Heart left ventricle (tissue), 16 donors: ENCODE measurements around the gene RSU1. TPM values are rescaled to one million over a fixed set of nuclear protein-coding genes. Genes with fewer than 3 reads are reported as not detected.

Source experiments
- ATAC-seq, 4 donors: fragments of 200-7000 bp; cut with Tn5 transposase; one replicate each; pipeline ENCODE4 v1.9.1; 2020 to 2022; ENCODE audit warnings: moderate library complexity in 4 of 4, mild to moderate bottlenecking in 3 of 4, moderate number of reproducible peaks in 1 of 4
- DNase-seq, 5 donors: peaks; one replicate each; pipeline ENCODE4 v3.0.0-alpha.2; 2020
- H3K27ac ChIP-seq, 12 donors: fragments of 200-600 bp; sonication (generic) in 4 of 12; one replicate each; pipeline versions ENCODE4 v1.5.0 to v1.8.0; 2016 to 2022; ENCODE audit warnings: mild to moderate bottlenecking in 2 of 12
- H3K27me3 ChIP-seq, 9 donors: fragments of 200-600 bp; sonication (generic) in 2 of 9; one replicate each; pipeline versions ENCODE4 v1.5.1 to v1.8.0; 2016 to 2022; ENCODE audit warnings: mild to moderate bottlenecking in 3 of 9
- H3K36me3 ChIP-seq, 9 donors: fragments of 200-600 bp; sonication (generic) in 2 of 9; one replicate each; pipeline versions ENCODE4 v1.5.0 to v1.8.0; 2018 to 2022; ENCODE audit warnings: mild to moderate bottlenecking in 2 of 9
- H3K4me1 ChIP-seq, 12 donors: fragments of 200-600 bp; sonication (generic) in 4 of 12; one replicate each; pipeline versions ENCODE4 v1.5.0 to v1.8.0; 2016 to 2022; ENCODE audit warnings: mild to moderate bottlenecking in 3 of 12
- H3K4me3 ChIP-seq, 12 donors: fragments of 200-600 bp; sonication (generic) in 4 of 12; one replicate each; pipeline versions ENCODE4 v1.5.0 to v1.8.0; 2017 to 2022; ENCODE audit warnings: mild to moderate bottlenecking in 9 of 12, moderate library complexity in 4 of 12
- H3K9me3 ChIP-seq, 12 donors: fragments of 200-600 bp; sonication (generic) in 4 of 12; one replicate each; pipeline versions ENCODE4 v1.5.0 to v1.8.0; 2016 to 2022; ENCODE audit warnings: mild to moderate bottlenecking in 1 of 12
- CTCF ChIP-seq, 12 donors: fragments of 200-600 bp; sonication (generic) in 4 of 12; IDR thresholded peaks; one replicate each; pipeline versions ENCODE4 v1.5.0 to v1.8.0; 2018 to 2022; ENCODE audit warnings: antibody characterized with exemption in 12 of 12, mild to moderate bottlenecking in 5 of 12
- POLR2A ChIP-seq, 2 donors: fragments of 450-650 bp; IDR thresholded peaks; one replicate each; pipeline ENCODE4 v1.6.1; 2017; ENCODE audit warnings: antibody characterized with exemption in 2 of 2, mild to moderate bottlenecking in 2 of 2, moderate library complexity in 2 of 2
- WGBS, 4 donors: extraction: QIAGEN DNeasy Blood & Tissue Kit in 2 of 4; methylation state at CpG; one replicate each; pipeline versions ENCODE4 v1.1.5 to v1.1.7; 2013 to 2018; 5-methylcytosine and 5-hydroxymethylcytosine counted together
- intact Hi-C, 10 donors: fragments of 100-400 bp; cut with DNase I; formaldehyde crosslinking; loops; one replicate each; pipeline versions ENCODE4 v1.11.1 to v1.14.2; 2022
- polyA plus RNA-seq, 2 donors: library from polyadenylated mRNA; stranded (reverse); fragments of 200-250 nt; gene quantifications; one replicate each; pipeline ENCODE4 v1.2.3, GENCODE V29; 2013
- total RNA-seq, 9 donors: library from RNA; depleted of rRNA in 2 of 9; stranded (reverse); fragments of >200 nt in 2 of 9; fragmentation: NEBNext Ultra II Directional in 3 of 9; extraction: Animal tissue kit (Norgen Biotek cat#: 25700) in 3 of 9; gene quantifications; one replicate each; pipeline versions ENCODE4 v1.1.0 to v1.2.4, GENCODE V29; 2016 to 2023
- donor health status: ischemic (EF 13 %, LVEDD 7.1; RV severe dilation, severe dysfunction).
- donor health status: healthy with polysubstance abuse.
- donor health status: DM: no; HTN: yes; CAD: no.
- donor health status: DM: no; HTN: no; CAD: no.
- donor health status: ischemic (EF 25% LVEDD 6.9; RV normal size, moderate dysfunction).
- donor health status: ischemic (EF 25% LVEDD 5.7; RV mildly dilated, moderate dysfunction).
- donor health status: healthy.
- donor health status: DM: yes; HTN: yes; CAD: no.
- donor health status: ischemic (EF 35%, LVEDD 5.7; RV mildly dilated, moderate dysfunction).
- donor health status: nonischemic (EF 11% LVEDD 7.7; RV severe dilation, severe dysfunction).
- donor health status: DM: yes; HTN: yes; CAD: no.
- donor health status: PGD.
- donor health status: ischemic (EF 29% LVEDD 5.4; RV normal size, mild dysfunction).
- donor health status: nonischemic (EF 23%, LVEDD 6.1; RV moderate dilation, normal function).

RSU1 gene
- total and polyA plus RNA-seq, 11 donors, result 29.6 to 84.1 (median 53.0) TPM

- no peaks in the 10 kb centered on the region for H3K9me3 ChIP-seq
- H3K4me1 ChIP-seq, result peaks cover 0 to 61% (median 28%) of the 10 kb centered on the region in 12 donors
- WGBS, 4 donors, result 90 to 95% (median 94%) methylated on average over 3 of the region's 3 CpGs
- intact Hi-C loops, result no loop called here
- DNase-seq, result no peak
- no peaks in the 10 kb centered on the region for H3K27me3 ChIP-seq
- TF ChIP-seq POLR2A (IDR thresholded peaks at IDR 0.05) (no peak), CTCF (IDR thresholded peaks at IDR 0.05) (no peak)
- no peak overlapping the region for H3K4me3 ChIP-seq
- no peak overlapping the region for H3K27ac ChIP-seq
- H3K36me3 ChIP-seq, result peaks cover 0 to 13% (median 0%) of the 10 kb centered on the region in 9 donors
- ATAC-seq, result no peak
These were observed 3.2 kb downstream of the RSU1 start for GRCh38 chr10:16814012-16814411.

- peaks cover 0 to 13% (median 0%) of the 10 kb centered on the region in 9 donors for H3K36me3 ChIP-seq
- 61 to 68% (median 65%) methylated on average over 4 of the region's 4 CpGs for WGBS, 4 donors
- TF ChIP-seq CTCF (IDR thresholded peaks at IDR 0.05), result no peak
- no peak for TF ChIP-seq POLR2A (IDR thresholded peaks at IDR 0.05)
- ATAC-seq (no peak), DNase-seq (no peak)
- peaks cover 0 to 56% (median 22%) of the 10 kb centered on the region in 12 donors for H3K4me1 ChIP-seq
- intact Hi-C loops, result no loop called here
- H3K9me3 ChIP-seq, result no peaks in the 10 kb centered on the region
- H3K4me3 ChIP-seq, result no peak overlapping the region
- H3K27ac ChIP-seq, result peak overlapping the region in 3 of 12 donors; percentile 13 to 49 (median 27)
- H3K27me3 ChIP-seq, result no peaks in the 10 kb centered on the region
These were observed 4.5 kb downstream of the RSU1 start for GRCh38 chr10:16812676-16813075.

DNA sequence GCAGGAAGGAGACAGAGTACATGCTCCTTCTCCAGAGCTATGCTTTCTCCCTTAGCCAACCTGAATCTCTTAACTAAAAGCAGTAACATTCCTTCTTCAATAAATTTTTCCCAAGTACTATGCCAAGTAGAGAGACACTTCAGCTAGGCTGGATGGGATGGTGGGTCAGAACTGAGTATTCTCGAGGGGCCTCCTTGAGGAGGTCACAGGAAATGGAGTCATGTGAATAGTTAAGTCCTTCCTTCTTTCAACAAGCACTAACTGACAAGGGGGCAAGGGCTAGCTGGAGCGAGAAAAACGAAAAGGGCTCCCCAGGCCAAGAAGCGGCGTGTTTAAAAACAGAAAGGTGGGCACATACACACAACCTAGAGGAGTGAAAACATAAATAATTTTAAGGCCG, 5.5 kb downstream of the RSU1 start:
- DNase-seq, result peak in 1 of 5 donors; percentile 20
- intact Hi-C loops, result loop anchor here in 1 of 10 donors (2.0 kb wide), 1 partner anchor 907 kb away; no protein-coding TSS in a partner anchor
- 66 to 75% (median 70%) methylated on average over 6 of the region's 6 CpGs for WGBS, 4 donors
- Histone ChIP-seq H3K9me3 (no peaks in the 10 kb centered on the region), H3K27ac (peak overlapping the region in 9 of 12 donors; percentile 11 to 58 (median 27)), H3K4me3 (no peak overlapping the region), H3K36me3 (peaks cover 0 to 18% (median 0%) of the 10 kb centered on the region in 9 donors), H3K27me3 (no peaks in the 10 kb centered on the region), H3K4me1 (peaks cover 0 to 56% (median 22%) of the 10 kb centered on the region in 12 donors)
- ATAC-seq, result peak in 2 of 4 donors; percentile 22 to 32
- no peak for TF ChIP-seq POLR2A (IDR thresholded peaks at IDR 0.05)
- no peak for TF ChIP-seq CTCF (IDR thresholded peaks at IDR 0.05)

GRCh38 chr10:16811292-16811691, 5.9 kb downstream of the RSU1 start:
- intact Hi-C loops, result loop anchor here in 1 of 10 donors (2.0 kb wide), 1 partner anchor 906 kb away; no protein-coding TSS in a partner anchor
- TF ChIP-seq POLR2A (IDR thresholded peaks at IDR 0.05) (no peak), CTCF (IDR thresholded peaks at IDR 0.05) (no peak)
- WGBS, 4 donors, result 51 to 75% (median 65%) methylated on average over 3 of the region's 3 CpGs
- peak overlapping the region in 4 of 12 donors; percentile 7 to 37 (median 17) for H3K27ac ChIP-seq
- no peaks in the 10 kb centered on the region for H3K9me3 ChIP-seq
- H3K4me1 ChIP-seq, result peaks cover 0 to 52% (median 20%) of the 10 kb centered on the region in 12 donors
- ATAC-seq (no peak), DNase-seq (no peak)
- peaks cover 0 to 20% (median 0%) of the 10 kb centered on the region in 9 donors for H3K36me3 ChIP-seq
- H3K27me3 ChIP-seq, result no peaks in the 10 kb centered on the region
- no peak overlapping the region for H3K4me3 ChIP-seq
